ENCODE measurements around the gene LLGL2.

- TF ChIP-seq NFRKB (IDR thresholded peaks at IDR 0.05) (no peak), FOXM1 (IDR thresholded peaks at IDR 0.05; ENCODE audit: borderline replicate concordance) (no peak), SP1 (IDR thresholded peaks at IDR 0.05) (no peak), BHLHE40 (IDR thresholded peaks at IDR 0.05; ENCODE audit: borderline replicate concordance) (no peak), SUZ12 (IDR thresholded peaks at IDR 0.05) (no peak), ELF4 (IDR thresholded peaks at IDR 0.05) (no peak)
Measured at GRCh38 chr17:75610103-75610984, 84.8 kb downstream of the LLGL2 start.

All from HEK293T (cell line).